ENCODE data around the gene SYNJ2.

SYNJ2 gene

DNA sequence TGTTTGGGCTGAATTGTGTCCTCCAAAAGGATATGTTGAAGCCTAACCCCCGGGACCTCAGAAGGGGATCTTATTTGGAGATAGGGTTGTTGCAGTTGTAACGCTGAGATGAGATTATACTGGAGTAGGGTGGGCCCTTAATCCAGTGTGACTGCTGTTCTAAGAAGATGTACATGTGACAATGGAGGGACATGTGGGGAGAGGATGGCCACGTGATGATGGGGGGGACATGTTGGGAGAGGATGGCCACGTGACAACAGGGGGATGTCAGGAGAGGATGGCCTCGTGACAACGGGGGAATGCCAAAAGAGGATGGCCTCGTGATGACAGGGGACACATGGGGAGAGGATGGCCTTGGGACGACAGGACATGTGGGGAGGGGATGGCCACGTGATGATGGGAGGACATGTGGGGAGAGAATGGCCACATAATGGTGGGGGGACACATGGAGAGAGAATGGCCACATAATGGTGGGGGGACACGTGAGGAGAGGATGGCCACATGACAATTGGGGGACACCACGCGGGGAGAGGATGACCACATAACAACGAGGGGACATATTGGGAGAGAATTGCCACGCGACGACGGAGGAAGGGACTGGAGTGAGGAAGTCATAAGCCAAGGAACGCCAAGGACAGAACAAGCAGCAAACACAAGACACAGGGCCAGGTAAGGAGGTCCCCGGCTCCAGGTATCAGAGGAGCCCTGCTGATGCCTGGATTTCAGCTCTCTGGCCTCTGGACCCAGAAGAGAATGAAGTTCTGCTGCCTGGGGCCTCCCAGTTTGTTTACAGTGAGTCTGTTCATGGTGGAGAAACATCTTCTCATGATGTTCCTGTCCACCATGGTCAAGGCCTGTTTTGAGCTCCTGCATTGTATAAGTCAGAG is 29.2 kb downstream of the SYNJ2 start:
- in situ Hi-C loops (cut with MboI; ENCODE audit: low sequenced_read_pairs): no loop called here

DNA sequence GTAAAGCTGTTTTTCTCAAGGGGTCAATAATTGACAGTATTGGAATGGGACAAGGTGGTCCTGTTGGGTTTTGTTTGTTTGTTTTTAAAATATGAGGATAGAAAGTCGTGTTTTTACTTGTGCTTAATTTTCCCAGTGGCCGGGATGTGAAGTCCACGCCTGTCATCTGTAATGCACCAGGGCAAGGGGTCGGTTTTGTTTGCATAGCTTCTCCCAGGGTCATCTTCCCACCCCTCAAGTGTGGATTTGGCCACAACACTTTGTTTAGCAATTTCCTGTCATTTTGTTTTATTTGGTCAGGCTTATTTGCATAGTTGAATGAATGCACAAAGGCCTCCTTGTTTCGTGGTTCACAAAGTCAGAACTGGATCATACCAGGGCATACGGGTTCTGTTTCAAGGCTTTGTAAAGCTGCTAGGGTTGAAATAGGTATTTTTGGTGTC is 29.8 kb downstream of the SYNJ2 start:
- in situ Hi-C loops (cut with MboI; ENCODE audit: low sequenced_read_pairs): no loop called here

DNA sequence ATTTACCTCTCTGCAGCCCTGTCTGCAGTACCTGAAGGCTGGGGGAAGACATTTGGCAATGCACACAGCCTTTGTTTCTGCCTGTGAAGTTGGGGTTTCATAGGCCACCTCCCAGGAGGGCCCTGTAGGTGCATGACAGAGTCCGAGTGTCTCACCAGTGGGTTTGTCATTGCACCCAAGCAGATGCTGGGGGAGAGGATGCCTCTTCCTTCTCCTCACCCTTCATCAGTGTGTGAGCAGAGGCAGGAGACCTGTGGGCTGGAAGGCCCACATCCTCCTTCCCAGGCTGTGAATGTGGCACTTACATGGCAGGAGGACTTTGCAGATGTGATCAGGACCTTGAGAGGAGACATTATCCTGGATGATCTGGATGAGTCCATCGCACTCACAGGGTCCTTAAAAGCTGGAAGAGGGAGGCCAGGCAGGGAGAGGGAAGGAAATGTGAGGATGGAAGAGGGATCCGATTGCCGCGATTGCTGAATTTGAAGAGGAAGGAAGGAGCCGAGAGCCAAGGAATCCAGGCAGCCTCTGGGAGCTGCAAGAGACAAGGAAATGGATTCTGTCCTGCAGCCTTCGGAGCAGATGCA is 30.4 kb downstream of the SYNJ2 start:
- in situ Hi-C loops (cut with MboI; ENCODE audit: low sequenced_read_pairs): no loop called here

DNA sequence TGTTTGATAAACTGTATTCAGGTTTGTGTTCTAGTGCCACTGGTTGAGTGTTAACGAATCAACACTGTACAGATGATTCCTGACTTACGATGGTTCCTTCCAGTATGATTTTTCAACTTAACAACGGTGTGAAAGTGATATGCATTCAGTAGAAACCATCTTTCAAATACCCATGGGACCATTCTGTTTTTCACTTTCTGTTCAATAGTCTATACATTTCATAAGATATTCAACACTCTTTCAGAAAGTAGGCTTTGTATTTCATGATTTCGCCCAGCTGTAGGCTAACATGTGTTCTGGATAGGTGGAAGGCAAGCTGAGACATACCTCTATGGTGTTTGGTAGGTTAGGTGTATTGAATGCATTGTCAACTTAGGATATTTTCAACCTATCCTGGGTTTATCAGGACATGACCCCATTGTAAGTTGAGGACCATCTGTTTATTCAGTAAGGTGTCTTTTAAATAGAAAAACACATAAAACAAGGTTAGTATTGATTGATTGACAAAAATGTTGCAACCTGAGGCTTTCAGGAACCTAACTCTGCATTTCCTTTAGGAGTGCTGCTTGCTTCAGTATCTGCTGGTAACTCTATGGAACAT is 32.3 kb downstream of the SYNJ2 start:
- in situ Hi-C loops (cut with MboI; ENCODE audit: low sequenced_read_pairs): no loop called here

DNA sequence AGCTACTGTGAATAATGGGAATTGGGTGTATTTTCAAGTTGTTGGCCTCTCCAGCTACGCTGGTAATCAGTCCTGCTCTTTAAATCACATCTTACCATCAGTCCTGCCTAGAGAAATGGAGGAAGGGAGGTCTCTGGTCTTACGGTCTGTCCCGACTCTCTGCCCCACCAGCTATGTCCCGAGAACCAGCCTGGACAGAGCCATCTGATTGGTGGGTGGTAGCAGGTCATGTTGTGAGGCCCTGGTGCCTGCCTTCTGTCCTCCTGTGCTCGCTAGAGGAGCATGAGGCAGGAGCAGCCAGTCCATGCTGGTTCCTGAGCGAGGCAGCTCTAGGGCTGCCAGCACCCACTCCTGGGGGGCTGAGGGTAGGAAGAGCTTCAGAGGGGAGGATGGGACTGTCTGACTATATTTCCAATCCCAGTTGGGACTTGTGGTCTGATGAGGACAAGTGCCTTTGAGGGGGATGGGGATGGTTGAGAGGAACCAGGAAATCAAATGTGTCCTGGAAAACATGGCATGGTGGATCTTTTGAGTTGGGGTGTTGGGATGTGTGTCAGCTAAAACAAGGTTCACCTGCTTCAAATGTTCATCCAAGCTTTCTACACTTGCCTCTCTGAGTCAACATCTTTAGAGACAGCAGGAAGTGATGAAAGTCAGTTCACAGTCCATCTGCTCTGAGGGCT is 33.0 kb downstream of the SYNJ2 start:
- in situ Hi-C loops (cut with MboI; ENCODE audit: low sequenced_read_pairs): no loop called here

DNA sequence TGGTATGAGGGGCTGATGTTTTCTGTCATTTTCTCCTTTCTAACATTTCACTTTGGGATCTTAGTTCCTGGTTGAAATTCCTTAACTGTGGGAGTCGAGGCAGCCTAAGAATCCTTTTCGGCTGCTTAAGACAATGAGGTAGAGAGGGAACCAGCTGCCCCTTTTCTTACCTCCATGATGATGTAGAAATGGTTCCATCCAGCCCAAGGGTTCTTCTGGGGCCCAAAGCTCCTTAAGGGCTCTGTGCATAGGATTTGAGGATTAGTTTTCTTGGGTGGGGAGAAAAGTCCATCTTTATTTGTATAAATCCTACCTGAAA is 33.5 kb downstream of the SYNJ2 start:
- in situ Hi-C loops (cut with MboI; ENCODE audit: low sequenced_read_pairs): no loop called here

DNA sequence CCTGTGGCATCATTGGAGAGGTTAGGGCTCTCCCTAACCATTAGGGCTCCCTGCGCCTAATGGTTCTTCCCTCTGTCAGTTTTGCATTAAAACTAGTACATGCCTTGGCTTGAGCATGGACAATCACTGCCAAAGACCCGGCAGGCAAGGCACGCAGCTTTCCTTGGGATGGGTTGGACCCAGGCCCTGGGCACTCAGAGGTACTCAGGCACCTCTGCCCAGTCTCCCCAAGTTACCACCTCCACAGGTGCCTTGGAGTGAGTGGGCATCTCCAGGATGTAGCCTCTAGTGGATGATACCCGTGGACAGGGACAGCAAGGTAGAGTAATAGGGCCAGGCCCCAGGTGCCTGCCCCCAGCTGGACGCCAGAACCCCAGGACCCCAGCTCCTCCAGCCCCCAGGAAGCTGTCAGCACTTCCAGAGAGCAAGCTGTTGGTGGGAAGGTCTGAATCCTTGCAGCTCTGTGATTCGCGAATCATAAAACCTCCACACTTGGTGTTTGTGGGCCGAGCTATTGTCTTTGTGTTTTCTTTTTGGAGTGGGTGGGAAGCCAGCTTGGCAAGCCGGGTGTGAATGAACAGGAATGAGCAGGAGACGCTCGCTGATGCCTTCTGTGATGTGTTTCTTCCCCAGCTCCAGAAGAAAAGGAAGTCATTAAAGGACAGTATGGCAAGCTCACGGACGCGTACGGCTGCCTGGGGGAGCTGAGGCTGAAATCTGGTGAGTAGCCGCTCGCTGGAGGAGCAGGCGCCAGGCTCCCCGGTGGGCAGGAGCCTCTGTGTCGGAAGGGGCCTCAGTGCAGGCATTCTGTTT is 35.1 kb downstream of the SYNJ2 start:
- in situ Hi-C loops (cut with MboI; ENCODE audit: low sequenced_read_pairs): no loop called here

DNA sequence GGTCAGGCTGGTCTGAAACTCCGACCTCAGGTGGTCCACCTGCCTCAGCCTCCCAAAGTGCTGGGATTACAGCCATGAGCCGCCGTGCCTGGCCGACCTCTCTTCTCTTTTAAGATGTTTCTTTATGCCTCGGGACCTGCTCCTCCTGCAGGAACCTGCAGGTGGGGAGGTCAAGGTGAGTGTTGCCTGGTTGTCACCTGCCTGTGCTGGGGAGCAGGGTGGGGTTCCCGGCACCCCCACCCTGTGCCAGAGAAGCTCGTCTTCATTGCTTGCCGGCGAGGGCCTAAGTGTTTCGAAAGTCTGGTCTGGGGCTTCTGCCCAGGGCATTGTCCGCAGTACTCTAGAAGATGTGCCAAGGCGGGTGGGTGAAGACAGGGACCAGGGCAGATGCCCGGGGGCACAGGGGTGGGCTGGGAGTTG is 36.0 kb downstream of the SYNJ2 start:
- in situ Hi-C loops (cut with MboI; ENCODE audit: low sequenced_read_pairs): no loop called here

DNA sequence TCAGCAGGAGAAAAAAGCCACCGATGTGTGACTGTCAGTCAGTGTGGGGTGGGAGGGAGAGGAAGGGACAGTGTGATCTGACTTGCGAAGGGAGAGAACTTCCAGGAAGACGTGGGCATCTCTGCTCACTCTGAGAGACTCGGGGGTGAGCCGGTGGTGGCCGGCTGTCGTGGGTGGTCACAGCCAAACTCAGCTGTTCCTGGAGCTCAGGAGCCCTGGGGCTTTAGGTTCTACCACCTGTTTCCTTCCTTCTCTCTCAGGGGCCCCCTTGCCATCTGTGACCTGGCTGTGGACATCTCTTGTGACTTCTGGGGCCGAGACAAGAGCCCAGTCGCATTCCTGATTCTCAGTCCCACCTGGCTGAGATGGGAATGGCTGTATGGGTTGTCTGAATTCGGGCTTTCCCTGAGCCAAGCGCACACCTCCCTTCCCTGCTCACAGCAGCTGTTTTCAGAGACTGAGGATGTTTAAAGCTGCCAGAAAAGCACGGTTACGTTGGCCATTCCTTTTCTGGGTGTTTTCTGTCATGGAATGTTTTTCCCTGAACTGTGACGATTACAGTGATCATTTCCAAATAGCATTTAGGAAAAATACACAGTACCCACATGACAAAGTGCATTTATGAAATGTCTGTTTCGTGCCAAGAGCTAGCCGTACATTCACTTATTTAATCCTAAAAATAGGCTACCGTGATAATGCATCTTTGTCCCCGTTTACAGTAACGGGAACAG is 36.5 kb downstream of the SYNJ2 start:
- in situ Hi-C loops (cut with MboI; ENCODE audit: low sequenced_read_pairs): no loop called here

DNA sequence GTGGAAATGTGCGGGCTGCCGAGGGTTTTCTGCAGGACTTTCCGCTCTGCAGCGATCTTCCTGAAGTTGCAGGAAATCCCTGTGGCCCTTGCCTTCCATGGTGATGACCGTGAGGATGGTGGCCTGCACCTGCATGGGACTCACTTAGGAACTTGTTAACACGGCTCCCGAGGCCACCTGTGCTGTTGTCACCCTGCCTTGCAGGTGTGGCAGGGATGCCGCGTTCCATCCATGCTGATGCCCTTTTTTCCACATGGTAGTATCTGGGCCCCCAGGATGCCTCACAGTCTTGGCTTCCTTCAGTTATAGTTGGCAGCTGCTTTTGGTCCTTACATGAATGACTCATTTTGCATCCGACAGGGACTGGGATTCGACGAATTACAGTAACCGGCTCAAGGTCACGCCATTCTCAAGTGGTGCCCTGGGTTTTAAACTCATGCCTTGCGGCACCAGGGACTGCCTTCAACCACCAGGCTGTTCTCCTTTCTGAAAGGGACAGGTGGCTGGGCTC is 37.2 kb downstream of the SYNJ2 start:
- in situ Hi-C loops (cut with MboI; ENCODE audit: low sequenced_read_pairs): no loop called here

DNA sequence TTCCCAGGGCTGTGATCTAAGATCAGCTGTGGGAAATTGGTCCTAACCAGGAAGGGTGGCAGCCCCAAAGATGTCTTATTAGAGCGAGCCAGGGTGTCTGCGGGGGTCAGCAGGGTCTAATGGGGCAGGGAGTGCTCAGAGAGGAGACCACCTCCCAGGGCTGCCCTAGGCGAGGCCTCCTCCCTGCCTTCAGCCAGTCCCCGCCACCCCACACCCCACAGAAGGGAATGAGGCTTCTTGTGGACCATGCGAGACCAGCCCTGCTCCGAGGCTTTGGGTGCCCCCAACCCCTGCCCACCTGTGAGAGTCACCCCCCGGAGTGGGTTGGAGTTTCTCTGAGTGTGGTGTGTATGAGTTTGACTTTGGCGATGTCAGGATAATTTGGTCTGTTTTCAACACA is 37.8 kb downstream of the SYNJ2 start:
- in situ Hi-C loops (cut with MboI; ENCODE audit: low sequenced_read_pairs): no loop called here

DNA sequence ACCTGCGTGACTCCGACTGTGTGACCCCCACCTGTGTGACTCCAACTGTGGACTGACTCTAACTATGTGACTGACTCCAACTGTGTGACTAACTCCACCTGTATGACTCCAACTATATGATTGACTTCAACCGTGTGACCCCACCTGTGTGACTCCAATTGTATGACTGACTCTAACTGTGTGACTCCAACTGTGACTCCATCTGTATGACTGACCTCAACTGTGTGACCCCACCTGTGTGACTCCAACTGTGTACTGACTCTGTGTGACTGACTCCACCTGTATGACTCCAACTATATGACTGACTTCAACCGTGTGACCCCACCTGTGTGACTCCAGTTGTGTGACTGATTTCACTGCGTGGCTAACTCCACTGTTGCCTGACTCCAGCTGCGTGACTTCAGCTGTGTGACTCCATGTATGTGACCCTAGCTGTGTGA is 38.6 kb downstream of the SYNJ2 start:
- in situ Hi-C loops (cut with MboI; ENCODE audit: low sequenced_read_pairs): no loop called here

DNA sequence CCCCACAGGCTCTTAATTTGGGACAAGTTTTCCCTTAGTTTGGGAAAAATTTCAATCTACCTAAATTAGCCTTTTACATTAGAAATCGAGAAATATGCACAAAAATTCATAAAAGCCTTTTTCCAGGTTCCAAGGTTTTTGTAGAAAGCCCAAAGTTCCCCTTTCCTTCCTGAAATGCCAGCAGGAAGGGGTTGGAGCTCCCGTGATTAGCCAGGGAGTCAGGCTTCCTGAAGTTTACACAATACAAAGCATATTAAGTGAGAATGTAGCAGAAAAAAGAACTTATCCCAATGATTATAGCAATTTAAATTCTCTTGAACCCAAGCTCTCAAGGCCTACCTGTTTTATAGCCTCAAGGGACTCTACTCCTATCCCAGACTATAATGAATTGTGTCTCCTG is 39.1 kb downstream of the SYNJ2 start:
- in situ Hi-C loops (cut with MboI; ENCODE audit: low sequenced_read_pairs): no loop called here

DNA sequence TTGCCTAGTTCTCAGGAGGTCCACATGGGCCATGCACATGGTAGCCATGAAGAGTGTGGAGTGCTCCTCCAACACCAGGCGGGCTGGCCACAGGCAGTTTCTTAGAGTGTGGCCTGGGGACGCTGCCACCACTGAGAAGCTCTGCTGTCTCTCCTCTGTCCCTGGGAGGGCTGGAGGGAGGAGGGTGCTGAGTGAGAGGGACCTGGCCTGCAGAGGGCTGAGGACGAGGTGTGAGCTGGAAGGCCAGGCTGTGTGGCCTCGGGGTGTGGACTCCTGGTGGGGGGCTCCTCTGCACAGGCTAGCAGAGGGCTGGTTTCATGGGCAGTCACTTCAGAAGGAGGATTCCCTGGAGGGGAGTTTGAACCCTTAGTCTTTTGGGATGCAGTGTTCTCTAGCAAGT is 39.7 kb downstream of the SYNJ2 start:
- in situ Hi-C loops (cut with MboI; ENCODE audit: low sequenced_read_pairs): no loop called here

DNA sequence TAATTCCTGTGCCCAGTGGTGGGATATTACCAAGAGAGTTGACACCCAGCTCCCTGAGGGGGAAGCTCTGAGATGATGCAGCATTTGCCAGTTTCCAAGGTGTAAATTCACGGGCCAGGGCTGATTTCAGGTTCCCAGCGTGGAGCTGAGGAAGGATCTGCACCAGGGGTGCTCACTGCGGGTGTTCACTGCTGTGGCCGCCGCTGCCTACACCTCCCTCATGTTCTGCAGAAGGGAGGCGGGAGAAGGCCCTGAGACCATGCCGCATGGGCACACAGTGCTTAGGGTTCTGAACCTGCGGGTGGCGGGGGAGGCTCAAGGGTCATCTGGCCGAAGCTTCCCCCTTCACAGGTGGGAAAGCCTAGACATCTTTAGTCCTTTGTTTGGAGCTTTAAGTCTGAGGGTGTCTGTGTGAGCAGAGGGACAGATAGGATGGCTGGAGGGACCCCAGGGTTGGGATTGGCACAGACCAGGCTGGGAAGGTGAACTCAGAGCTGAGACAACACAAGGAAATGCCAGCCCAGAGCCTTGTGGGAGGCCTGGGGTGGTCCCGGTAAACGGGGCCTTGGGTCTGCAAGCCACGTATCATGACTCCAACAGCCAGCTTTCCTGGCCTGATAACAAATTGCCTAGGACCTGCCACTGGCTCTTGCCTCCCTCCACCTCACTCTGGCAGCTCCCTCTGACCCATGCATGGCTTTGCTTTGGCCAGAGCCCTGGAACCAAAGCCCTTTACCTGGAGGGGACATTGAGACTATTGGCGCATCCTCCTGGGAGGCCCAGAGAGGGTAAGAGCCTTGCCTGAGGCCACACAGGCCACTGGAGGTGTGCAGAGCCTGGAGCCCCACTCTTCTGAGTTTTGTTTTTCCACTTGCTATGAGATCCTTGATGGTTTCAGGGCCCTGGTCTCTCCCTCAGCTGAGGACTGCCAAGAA is 40.4 kb downstream of the SYNJ2 start:
- in situ Hi-C loops (cut with MboI; ENCODE audit: low sequenced_read_pairs): no loop called here

DNA sequence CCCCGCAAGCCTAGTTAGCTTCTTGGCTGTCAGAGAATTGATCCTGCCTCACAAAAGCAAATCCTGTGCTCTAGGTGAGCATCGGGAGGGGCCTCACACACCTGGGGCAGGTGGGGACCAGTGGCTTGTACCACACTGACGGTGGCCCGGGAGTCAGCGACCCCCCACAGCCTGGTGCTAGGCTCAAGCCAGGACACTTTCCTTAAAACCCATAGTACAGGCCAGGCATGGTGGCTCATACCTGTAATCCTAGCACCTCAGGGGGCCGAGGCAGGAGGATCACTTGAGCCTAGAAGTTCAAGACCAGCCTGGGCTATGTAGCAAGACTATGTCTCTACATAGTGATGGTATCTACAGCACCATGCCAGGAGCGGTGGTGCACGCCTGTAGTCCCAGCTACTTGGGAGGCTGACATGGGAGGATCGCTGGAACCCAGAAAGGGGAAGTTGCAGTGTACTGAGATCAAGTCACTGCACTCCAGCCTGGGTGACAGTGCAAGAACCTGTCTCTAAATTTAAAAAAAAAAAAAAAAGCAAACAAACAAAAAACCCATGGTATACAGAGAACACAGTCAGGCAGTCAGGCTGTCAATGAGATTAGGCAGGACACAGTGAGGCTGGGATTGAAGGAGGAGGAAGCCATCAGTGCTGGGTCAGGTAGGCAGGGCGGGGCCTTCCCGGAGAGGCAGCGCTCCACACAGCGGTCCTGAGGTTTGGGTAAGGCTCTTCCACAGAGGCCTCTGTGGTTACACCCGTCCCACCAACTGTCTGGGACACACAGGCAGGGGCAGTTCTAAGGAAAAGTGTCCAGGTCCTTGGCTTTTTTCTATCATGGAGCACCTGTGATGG is 41.3 kb downstream of the SYNJ2 start:
- in situ Hi-C loops (cut with MboI; ENCODE audit: low sequenced_read_pairs): no loop called here

DNA sequence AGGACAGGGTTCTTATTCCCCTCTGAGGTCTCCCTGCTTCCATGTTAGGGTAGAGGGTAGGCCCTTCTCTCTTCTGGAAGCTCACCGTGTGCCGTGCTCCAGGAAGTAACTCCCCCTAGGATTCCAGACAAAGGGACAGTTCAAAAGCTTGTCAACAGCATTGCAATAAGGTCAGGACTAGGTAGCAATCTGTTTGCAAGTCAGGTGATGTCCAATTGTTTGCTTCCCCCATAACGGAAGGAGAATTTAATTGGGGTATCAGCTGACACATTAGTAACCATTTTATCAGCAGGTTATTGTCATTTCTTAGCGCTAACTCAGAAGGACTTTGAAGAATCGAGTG is 41.9 kb downstream of the SYNJ2 start:
- in situ Hi-C loops (cut with MboI; ENCODE audit: low sequenced_read_pairs): no loop called here
